ENCODE results near the gene POR.

DNA sequence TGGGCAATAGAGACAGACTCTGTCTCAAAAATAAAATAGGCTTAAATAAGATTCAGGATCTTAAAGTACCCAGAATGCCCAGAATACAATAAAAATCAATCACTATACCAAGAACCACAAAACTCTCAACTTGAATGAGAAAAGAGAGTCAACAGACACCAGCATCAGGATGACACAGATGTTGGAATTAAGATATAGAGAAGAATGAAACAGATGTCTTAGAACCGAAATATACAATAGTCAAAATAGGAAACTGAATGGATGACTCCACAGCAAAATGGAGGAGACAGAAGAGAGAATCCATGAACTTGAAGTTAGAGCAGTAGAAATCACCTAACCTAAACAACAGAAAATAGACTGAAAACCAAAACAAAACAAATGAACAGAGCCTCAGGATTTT is 29.6 kb downstream of the POR start:
- TF ChIP-seq, protein P1, sequence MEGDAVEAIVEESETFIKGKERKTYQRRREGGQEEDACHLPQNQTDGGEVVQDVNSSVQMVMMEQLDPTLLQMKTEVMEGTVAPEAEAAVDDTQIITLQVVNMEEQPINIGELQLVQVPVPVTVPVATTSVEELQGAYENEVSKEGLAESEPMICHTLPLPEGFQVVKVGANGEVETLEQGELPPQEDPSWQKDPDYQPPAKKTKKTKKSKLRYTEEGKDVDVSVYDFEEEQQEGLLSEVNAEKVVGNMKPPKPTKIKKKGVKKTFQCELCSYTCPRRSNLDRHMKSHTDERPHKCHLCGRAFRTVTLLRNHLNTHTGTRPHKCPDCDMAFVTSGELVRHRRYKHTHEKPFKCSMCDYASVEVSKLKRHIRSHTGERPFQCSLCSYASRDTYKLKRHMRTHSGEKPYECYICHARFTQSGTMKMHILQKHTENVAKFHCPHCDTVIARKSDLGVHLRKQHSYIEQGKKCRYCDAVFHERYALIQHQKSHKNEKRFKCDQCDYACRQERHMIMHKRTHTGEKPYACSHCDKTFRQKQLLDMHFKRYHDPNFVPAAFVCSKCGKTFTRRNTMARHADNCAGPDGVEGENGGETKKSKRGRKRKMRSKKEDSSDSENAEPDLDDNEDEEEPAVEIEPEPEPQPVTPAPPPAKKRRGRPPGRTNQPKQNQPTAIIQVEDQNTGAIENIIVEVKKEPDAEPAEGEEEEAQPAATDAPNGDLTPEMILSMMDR (IDR thresholded peaks at IDR 0.05; ENCODE audit: low read depth, low read length): no peak
- TF ChIP-seq POLR2A (IDR thresholded peaks at IDR 0.05; ENCODE audit: extremely low read depth, insufficient read length): no peak
